HG02884 (cell line): ENCODE results near the gene CAPN2.
"Not testable (repeated sequence)": the region's sequence is repeated elsewhere in the genome, so short reads cannot be mapped to it uniquely, and the experiment has no call there.

Experiments
- ATAC-seq: cut with Tn5 transposase; IDR thresholded peaks from one replicate; pipeline ENCODE4 v1.9.1; 2021; ENCODE audit warnings: mild to moderate bottlenecking, moderate library complexity; ENCODE audit not compliant: unreplicated experiment

Gene CAPN2

GRCh38 chr1:223783676-223784075, 71.3 kb downstream of the CAPN2 start:
- no peak for ATAC-seq

GRCh38 chr1:223784541-223784940, 72.2 kb downstream of the CAPN2 start:
- no peak for ATAC-seq

GRCh38 chr1:223785808-223786207, 73.5 kb downstream of the CAPN2 start:
- no peak for ATAC-seq

GRCh38 chr1:223788746-223789415, 76.5 kb downstream of the CAPN2 start:
- ATAC-seq = no peak

- no peak for ATAC-seq
Observed at GRCh38 chr1:223792046-223792445, 79.7 kb downstream of the CAPN2 start.

GRCh38 chr1:223793716-223794115, 81.4 kb downstream of the CAPN2 start:
- no peak for ATAC-seq

GRCh38 chr1:223794136-223794880, 82.0 kb downstream of the CAPN2 start:
- ATAC-seq = no peak

GRCh38 chr1:223796210-223796609, 83.9 kb downstream of the CAPN2 start:
- ATAC-seq = no peak

- no peak for ATAC-seq
Observed at GRCh38 chr1:223802032-223802431, 89.7 kb downstream of the CAPN2 start.

- no peak for ATAC-seq
Observed at GRCh38 chr1:223802602-223803001, 90.3 kb downstream of the CAPN2 start.

GRCh38 chr1:223803211-223803610, 90.9 kb downstream of the CAPN2 start:
- ATAC-seq = no peak

- not testable (repeated sequence) for ATAC-seq
Observed at GRCh38 chr1:223809905-223810304, 97.6 kb downstream of the CAPN2 start.

- no peak for ATAC-seq
Observed at GRCh38 chr1:223810586-223810985, 98.2 kb downstream of the CAPN2 start.

- no peak for ATAC-seq
Observed at GRCh38 chr1:223811634-223812101, 99.3 kb downstream of the CAPN2 start.

GRCh38 chr1:223813645-223814044, 101.3 kb downstream of the CAPN2 start:
- no peak for ATAC-seq

- no peak for ATAC-seq
Observed at GRCh38 chr1:223815020-223815853, 102.9 kb downstream of the CAPN2 start.

GRCh38 chr1:223815865-223816264, 103.5 kb downstream of the CAPN2 start:
- ATAC-seq = no peak

- ATAC-seq = not testable (repeated sequence)
Observed at GRCh38 chr1:223817265-223817664, 104.9 kb downstream of the CAPN2 start.

- no peak for ATAC-seq
Observed at GRCh38 chr1:223819730-223820514, 107.6 kb downstream of the CAPN2 start.

- no peak for ATAC-seq
Observed at GRCh38 chr1:223820515-223820858, 108.1 kb downstream of the CAPN2 start.

- ATAC-seq = no peak
Observed at GRCh38 chr1:223820971-223821370, 108.6 kb downstream of the CAPN2 start.
